ENCODE data around the gene SLC6A13.
"Not testable (repeated sequence)": the region's sequence is repeated elsewhere in the genome, so short reads cannot be mapped to it uniquely, and the experiment has no call there.

The SLC6A13 gene

DNA sequence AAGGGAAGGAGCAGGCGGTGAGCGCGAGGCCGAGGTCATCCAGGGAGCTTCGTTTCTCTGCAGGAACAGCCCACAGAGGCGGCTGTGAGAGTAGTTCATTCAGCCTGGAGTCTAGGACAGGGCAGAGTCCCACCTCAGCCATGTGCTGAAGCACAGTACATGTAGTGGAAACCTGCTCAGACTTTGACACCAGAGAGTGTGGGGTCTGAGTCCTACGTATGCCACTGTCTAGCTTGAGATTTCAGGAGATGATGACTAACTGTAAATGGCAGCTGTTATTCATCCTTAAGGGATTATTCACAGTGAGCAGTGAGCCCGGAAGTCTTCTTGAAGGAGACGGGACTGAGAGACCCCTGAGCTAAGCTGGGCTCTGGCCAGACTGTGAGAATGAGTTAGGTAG lies 938 bp upstream of the SLC6A13 start:
- no peak for DNase-seq

DNA sequence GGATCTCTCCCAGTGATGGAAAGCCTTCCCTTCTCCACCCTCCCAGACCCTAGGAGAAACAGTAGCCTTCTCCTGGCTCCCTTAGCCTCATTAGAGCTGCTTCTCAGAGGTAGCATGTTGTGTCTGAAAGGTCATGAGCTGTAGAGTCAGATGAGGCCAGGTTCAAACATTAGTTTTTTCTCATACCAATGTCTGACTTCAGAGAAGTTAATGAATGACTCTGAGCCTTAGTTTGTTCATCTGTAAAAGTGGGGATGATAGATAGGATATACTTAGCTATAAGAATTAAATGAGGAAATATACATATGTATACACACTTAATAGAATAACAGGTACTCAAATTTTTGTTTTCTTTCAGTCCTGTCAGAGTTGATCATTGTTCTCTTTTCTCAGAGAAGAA lies 523 bp downstream of the SLC6A13 start:
- DNase-seq, result no peak

GRCh38 chr12:257521-258321 lies 4.9 kb downstream of the SLC6A13 start:
- no peak for DNase-seq

DNA sequence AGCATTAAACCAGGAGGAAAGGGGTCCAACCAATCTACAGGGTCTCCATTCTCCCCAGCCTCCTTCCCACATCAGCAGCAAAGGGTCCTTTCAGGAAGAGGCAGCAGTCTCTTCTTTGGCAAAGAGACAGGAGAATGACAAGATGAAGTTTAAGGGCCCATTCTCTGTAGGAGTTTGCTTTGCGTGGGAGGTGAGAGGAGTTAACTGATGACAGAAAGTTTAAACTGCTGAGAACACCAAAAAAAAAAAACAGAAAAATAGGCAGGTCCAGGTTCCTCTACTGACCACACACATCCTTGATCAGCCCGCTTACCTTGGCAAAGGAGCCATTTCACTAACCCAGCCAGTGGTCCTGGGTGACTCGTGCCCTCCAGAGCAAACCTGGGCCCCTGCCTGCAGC lies 5.7 kb downstream of the SLC6A13 start:
- no peak for DNase-seq

DNA sequence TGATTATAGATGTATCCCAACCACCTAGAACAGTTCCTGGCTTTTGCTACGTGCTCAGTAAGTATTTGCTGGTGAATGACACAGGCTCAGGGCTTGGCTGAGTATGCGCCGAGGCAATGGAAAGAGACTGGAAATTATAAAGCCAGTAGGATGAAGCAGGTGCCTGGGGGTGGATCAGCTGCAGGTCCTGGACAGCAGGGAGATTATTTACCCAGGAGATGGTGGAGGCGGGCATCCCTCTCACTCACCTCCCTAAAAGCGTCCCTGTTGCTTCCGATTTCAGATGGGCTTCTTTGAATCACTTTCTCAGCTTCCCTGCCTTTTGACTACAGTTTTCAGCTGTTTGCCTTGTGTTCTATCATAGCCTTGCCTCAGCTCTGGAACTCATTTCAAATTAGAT lies 6.4 kb downstream of the SLC6A13 start:
- DNase-seq, result no peak

DNA sequence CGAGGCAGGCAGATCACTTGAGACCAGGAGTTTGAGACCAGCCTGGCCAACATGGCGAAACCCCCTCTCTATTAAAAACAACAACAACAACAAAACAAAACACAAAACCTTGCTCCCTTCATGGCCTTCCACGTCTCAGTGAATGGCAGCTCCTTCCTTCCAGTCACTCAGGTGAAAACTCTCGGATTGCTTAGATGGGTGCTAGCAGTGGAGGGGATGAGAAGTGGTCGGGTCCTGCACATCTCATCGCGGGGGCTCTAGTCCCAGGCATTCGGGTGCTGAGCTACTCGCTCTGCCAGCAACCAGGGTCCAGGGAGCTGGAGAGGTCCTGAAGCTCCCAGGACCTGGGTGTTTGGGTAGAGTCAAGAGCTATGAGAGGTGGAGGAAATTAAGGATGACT lies 7.7 kb downstream of the SLC6A13 start:
- DNase-seq, result no peak

DNA sequence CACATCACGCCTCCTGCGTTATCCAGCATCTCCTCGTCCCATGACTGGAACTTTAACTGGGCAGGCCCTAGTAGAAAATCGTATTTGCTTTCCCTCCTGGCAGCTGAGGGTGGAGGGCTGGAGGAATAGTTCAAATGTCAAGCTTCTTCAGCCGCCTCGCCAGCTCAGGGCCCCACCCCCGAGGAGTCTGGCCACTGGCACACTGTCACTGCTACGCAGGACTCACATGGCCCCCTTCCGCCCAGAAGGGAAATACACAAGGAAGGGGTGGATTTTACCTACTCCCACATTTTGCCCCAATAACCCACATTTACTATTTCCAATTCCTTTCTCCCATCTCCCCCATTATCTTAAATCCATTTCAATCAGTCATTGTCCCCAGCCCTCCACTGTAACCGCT lies 8.6 kb downstream of the SLC6A13 start:
- DNase-seq, result no peak

GRCh38 chr12:253116-253831 lies 9.4 kb downstream of the SLC6A13 start:
- no peak for DNase-seq

- DNase-seq, result no peak
Measured at GRCh38 chr12:252636-253035, 10.0 kb downstream of the SLC6A13 start.

DNA sequence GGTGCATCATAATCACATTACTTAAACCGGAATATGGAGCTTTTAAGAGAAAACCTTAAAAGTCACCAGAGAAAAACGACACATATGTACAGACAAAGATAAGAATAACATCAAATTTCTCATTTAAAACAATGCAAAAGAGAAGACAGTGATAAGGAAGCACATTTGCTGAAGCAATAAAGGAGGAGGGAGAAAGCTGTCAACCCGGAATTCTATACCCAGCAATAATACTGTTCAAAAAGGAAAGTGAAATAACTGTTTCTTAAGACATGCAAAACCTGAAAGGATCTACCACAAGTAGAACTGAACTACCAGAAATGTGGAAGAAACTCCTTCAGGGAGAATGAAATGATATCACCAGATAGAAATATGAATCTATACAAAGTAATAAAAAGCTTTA lies 15.4 kb downstream of the SLC6A13 start:
- DNase-seq, result no peak

DNA sequence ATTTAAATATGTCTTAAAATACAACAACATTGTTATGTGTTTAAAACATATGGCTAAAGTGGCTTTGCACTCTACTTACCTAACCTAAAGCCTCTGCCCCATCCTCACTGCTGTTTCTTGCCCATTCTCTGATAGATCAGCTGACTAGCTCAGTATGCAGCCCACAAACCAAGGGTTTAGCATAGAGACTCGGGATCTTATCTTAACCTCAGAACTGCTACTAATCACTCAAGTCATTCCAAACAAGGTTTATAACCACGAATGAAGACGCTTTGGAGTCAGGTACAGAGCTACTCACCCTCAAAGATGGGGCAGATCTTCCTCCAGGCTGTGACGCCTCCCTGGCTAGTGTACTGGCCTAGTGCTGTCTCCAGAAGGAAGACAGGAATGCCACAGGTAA lies 19.3 kb downstream of the SLC6A13 start:
- no peak for DNase-seq

- DNase-seq, result no peak
Measured at GRCh38 chr12:242496-242895, 20.1 kb downstream of the SLC6A13 start.

DNA sequence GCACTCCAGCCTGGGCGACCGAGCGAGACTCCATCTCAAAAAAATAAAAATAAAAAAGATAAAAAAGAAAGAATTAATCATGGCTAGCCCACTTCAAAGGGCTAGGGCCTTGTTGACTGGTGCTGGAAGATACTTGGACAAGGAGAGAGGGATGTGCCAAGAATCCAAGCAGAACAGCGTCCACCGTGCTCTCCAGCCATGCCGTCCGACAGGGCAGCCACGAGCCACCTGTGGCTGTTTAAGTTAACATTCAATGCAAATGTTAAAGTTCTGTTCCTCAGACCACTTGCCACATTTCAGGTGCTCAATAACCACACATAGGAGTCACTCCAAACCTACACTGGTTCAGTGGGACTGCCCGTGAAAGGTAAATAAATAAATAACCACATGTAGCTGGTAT lies 21.4 kb downstream of the SLC6A13 start:
- DNase-seq, result no peak

- no peak for DNase-seq
Measured at GRCh38 chr12:240566-240965, 22.1 kb downstream of the SLC6A13 start.

GRCh38 chr12:238736-239398 lies 23.8 kb downstream of the SLC6A13 start:
- no peak for DNase-seq

GRCh38 chr12:238116-238515 lies 24.5 kb downstream of the SLC6A13 start:
- no peak for DNase-seq

DNA sequence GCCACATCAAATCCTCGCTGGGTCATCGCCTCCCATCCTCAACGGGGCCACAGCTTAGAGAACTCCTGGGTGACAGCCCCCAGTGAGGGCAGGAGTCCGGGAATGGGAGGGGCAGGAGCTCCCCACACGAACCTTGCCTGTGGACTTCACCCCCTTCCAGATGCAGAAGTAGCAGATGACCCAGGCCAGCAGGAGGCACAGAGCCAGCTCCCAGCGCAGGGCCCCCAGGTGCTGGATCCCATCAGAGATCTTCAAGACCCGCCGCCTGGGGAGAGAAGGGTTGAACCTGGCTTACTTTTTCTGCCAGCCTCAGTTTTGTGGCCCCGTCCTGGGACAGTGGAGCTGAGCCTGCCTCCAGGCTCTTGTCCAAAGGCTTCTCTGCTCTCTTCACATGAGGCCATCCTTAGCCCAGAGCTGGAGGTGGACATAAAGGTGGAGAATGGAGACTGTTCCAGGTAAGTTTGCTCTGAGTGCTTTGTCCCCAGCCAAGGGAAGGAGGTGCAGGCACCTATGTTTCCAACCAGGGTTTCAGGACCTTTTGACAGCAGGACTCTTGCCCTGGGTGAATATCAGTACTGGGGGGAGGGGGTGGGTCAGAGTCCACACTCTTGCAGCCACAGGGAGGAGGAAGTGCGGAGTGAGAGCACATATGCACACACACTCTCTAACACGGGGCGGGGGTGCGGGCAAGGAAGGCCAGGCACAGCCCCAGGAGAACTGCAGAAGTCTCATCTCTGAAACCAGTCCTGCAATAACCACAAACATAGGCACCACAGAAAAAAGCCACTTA lies 25.4 kb downstream of the SLC6A13 start:
- no peak for DNase-seq

DNA sequence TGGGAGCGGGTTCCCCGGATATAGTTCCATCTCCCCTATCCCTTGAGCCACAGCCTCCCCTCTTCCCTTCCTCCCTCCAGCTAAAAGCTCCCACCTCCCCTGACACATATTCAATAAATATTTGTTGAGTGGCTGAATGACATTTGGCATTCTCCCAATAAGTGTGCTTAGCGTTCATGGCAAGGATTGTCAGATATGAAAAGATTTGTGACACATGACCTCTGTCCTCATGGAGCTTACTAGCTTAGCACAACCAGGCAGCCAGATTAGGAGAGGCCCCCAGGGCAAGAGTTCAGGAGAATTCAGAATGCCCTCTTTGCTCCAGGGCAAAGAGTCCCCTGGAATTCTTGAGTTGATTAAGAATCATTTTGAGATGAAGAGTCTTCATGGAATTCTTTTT lies 26.2 kb downstream of the SLC6A13 start:
- DNase-seq, result no peak

DNA sequence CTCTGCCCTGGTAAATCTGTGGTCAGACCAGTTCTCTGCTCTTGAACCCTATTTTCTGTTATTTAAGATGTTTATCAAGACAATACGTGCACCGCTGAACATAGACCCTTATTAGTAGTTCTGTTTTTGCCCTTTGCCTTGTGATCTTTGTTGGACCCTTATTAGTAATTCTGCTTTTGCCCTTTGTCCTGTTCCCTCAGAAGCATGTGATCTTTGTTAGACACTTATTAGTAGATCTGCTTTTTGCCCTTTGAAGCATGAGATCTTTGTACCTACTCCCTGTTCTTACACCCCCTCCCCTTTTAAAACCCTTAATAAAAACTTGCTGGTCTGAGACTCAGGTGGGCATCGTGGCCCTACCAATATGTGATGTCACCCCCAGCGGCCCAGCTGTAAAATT lies 26.7 kb downstream of the SLC6A13 start:
- DNase-seq, result not testable (repeated sequence)

- no peak for DNase-seq
Measured at GRCh38 chr12:234891-235415, 27.7 kb downstream of the SLC6A13 start.

DNA sequence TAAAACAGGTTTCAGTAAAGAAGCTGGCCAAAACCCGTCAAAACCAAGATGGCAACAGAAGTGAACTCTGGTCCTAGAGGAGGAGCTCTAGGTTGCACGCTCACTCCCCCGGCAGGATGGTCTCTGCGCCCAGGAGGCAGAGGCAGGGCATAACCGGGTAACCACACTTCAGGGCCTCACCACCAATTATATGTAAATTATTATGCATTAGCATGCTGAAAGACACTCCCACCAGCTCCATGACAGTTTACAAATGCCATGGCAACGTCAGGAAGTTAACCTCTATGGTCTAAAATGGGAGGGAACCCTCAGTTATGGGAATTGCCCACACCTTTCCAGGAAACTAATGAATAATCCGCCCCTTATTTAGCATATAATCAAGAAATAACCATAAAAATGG lies 28.6 kb downstream of the SLC6A13 start:
- no peak for DNase-seq

GRCh38 chr12:233615-233968 lies 29.0 kb downstream of the SLC6A13 start:
- no peak for DNase-seq

All from SIG-M5 (cell line).